Adrenal gland (tissue), 5 donors: Measurements from ENCODE around the gene MYCBP2.

Experiments used
- POLR2A ChIP-seq, 2 donors: fragments of 450-650 bp; IDR thresholded peaks; one replicate each; pipeline ENCODE4 v1.6.1; 2017; ENCODE audit warnings: antibody characterized with exemption in 2 of 2, mild to moderate bottlenecking in 2 of 2, moderate library complexity in 1 of 2
- TF ChIP-seq, protein P1 (sequence below), 6 experiments: fragments of 450-650 bp in 4 of 6; fragments of 200-600 bp in 2 of 6; sonication (generic) in 1 of 6; IDR thresholded peaks; 1 replicate in 5 of 6; 2 replicates in 1 of 6; pipeline versions ENCODE4 v1.5.1 to v1.8.0; 2016 to 2021; ENCODE audit warnings: antibody characterized with exemption in 6 of 6, mild to moderate bottlenecking in 2 of 6, moderate library complexity in 1 of 6
- donor health status: DM: no; HTN: no; CAD: no.

- TF ChIP-seq, protein P1, sequence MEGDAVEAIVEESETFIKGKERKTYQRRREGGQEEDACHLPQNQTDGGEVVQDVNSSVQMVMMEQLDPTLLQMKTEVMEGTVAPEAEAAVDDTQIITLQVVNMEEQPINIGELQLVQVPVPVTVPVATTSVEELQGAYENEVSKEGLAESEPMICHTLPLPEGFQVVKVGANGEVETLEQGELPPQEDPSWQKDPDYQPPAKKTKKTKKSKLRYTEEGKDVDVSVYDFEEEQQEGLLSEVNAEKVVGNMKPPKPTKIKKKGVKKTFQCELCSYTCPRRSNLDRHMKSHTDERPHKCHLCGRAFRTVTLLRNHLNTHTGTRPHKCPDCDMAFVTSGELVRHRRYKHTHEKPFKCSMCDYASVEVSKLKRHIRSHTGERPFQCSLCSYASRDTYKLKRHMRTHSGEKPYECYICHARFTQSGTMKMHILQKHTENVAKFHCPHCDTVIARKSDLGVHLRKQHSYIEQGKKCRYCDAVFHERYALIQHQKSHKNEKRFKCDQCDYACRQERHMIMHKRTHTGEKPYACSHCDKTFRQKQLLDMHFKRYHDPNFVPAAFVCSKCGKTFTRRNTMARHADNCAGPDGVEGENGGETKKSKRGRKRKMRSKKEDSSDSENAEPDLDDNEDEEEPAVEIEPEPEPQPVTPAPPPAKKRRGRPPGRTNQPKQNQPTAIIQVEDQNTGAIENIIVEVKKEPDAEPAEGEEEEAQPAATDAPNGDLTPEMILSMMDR (IDR thresholded peaks at IDR 0.05): no peak
- no peak for TF ChIP-seq POLR2A (IDR thresholded peaks at IDR 0.05)
These were observed 271.7 kb downstream of the MYCBP2 start for GRCh38 chr13:77055158-77055557.
